Left lobe of liver (tissue), 2 donors: ENCODE results near the gene DIP2B. TPM values are rescaled to one million over a fixed set of nuclear protein-coding genes. Genes with fewer than 3 reads are reported as not detected.
"Not testable (repeated sequence)": the region's sequence is repeated elsewhere in the genome, so short reads cannot be mapped to it uniquely, and the experiment has no call there.

ENCODE experiments used
- ATAC-seq: fragments of 200-7000 bp; cut with Tn5 transposase; one replicate; pipeline ENCODE4 v1.9.1; 2020; ENCODE audit warnings: mild to moderate bottlenecking, moderate library complexity
- DNase-seq: peaks from one replicate; pipeline ENCODE4 v3.0.0-alpha.2; 2020; ENCODE audit warnings: low spot score
- total RNA-seq: library from RNA; stranded (reverse); gene quantifications from one replicate; pipeline ENCODE4 v1.2.1, GENCODE V29; 2021
- donor health status: DM: no; HTN: no; CAD: no; lungs with moderate emphysema.
- donor health status: DM: no; HTN: yes; CAD: no.

DIP2B gene
- total RNA-seq, 1 donor from 2014 or later = 13.2 TPM

DNA sequence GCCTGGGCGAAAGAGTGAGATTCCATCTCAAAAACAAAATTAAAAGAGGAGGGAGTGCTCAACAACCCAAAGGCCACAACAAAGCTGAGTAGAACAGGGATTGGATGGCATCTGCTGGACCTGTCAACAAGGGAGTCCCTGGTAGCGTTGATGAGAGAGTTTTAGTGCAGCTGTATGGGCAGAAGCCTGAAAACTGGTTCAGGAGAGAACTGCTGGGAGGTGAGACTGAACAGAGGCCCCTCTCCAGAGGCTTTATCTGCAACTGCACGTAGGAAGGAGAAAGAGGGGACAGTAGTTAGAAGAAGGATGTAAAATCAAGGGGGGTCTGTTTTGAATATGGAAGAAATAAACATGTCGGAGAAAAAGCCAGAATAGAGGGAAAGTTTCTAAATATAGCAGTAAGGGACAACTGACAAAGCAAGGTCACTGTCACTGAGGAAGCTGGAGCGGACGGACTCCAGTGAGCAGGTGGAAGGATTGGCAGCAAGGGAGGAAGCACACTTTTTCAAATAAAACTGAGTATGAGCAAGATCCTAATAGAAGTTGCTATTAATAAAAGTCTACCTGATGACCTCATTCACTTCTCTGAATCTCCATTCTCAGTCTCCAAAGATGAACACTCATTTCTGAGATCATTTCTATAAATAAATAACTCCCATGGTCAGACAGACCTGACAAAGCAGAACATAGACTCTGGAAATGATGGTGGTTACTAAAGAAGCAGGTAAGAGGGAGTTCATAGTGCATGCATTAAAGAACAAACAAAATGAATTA is 247.3 kb downstream of the DIP2B start:
- ATAC-seq (no peak), DNase-seq (no peak)

DNA sequence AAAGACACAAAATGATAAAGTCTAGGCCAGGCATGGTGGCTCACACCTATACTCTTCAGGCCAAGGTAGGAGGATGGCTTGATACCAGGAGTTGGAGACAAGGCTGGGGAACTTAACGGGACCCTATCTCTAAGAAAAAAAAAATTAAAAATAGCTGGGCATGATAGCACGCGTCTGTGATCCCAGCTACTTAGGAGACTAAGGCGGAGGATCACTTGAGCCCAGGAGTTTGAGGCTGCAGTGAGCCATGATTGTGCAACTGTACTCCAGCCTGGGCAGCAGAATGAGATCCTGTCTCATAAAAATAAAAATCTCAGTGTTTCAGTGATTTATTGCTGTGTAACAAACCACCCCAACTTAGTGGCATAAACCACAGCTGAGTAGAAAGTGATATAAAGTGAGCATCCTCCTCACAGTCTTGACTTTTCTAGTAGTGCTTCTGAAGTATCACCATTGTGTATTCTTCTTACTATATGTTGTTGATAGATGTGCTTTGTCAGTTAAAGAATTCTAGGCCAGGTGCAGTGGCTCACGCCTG is 248.5 kb downstream of the DIP2B start:
- DNase-seq = no peak
- ATAC-seq = no peak

GRCh38 chr12:50763639-50764285 is 259.0 kb downstream of the DIP2B start, which contains the start of gene ATF1:
Gene ATF1, plus strand, starts transcription at chr12:50764101. Its CDS starts 16,045 bp downstream, at chr12:50780146.
- ATAC-seq = peak; percentile 82

DNA sequence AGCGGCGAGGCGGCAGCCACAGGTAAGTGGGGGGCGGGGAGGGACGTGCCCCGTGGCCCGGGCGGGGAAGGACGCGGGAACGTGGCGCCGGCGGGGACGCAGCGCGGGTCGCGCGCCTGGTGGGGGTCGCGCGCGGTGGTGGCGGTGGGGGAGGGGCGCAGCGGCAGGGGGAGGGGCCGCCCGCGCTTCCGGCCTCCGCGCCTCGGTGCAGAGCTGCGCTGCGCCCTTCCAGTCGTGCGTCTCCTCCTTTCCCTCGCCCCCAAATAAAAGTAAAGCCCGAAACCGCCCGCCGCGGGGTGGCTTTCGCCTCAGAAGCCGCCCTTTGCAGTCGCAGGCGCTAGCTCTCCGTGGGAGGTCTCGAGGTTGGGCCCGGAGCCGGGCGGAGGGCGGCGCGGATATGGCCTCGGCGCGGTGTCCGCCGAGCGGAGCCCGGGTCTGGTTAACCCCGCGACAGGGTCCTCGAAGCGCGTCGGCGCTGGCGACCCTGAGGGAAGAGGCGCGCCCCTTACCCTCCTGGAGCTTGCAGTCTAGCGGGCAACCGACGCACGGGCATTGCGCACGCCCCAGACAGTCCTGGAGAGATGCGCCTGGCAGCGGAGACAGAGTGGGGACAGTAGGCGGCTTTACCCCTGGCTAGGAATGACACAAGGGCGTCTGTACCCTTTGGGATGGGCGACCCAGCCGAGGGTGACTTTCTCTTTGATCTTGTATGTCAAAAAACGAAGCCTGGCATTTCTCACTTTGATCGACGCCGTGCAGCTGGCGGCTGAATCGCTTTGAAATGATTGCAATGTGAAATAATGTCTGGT is 259.7 kb downstream of the DIP2B start:
- DNase-seq = peak; percentile 66
- ATAC-seq = peak; percentile 77

More at GRCh38 chr12:50763639-50764285, 259.0 kb downstream of the DIP2B start, which contains the start of gene ATF1:
- peak; percentile 94 for DNase-seq

DNA sequence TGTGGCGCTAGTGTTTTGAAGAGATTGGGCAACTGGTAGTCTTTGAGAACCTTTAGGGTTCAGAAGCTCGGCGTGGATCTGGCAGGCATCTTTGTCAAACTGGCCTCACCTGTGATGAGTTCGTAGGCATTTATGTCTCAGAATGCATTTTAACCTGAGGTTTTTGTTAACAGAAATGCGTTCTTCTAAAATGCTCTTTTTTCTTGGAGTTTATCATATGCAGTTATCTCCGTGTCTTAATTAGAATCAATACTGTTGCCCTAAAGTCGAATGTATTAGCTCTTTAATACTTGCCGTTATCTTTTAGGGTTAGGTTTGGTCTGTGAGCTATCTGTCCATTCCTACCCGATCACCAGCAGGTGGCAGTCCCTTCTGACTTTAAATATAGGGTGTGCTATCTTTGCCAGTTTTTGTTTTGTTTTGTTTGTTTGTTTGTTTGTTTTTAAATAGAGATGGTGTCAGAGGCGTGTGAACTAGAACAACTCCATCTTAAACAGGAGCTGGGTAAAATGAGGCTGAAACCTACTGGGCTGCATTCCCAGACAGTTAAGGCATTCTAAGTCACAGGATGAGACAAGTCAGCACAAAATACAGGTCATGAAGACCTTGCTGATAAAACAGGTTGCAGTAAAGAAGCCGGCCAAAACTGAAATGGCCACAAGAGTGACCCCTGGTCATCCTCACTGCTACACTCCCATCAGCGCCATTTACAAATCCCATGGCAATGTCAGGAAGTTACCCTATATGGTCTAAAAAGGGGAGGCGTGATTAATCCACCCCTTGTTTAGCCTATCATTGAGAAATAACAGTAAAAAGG is 260.5 kb downstream of the DIP2B start:
- ATAC-seq (peak; percentile 51), DNase-seq (no peak)

GRCh38 chr12:50768391-50768790 is 263.6 kb downstream of the DIP2B start:
- ATAC-seq (no peak), DNase-seq (no peak)

DNA sequence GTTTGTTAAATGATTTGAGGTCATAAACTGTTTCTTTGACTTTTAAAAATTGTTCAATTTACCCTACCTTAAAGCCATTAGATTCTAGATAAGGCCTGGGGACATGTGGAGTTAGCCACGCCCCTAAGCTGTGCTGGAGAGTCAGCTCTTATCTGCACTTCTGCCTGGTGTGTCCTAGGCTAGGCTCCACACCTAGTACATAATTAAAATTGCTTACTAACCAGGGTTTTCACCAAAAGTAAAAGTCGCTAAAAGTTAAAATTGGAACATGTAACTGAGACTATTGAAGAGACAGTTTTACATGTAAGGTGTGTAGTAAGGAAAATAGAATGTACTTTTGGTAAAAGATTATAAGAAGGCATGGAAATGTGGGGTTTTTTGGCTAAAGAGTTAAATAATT is 264.0 kb downstream of the DIP2B start:
- not testable (repeated sequence) for ATAC-seq, DNase-seq

DNA sequence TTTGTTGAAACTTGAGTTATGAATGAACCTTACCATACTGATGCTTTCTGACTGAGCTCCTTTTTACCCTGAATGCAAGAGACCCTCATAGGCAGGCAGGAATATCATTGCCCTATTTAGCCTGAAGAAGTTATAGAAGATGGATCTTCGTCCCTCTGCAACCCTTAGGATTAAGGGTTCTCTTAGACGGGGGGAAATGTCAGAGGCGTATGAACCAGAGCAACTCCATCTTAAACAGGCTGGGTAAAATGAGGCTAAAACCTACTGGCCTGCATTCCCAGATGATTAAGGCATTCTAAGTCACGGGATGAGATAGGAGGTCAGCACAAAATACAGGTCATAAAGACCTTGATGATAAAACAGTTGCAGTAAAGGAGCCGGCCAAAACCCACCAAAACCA is 266.6 kb downstream of the DIP2B start:
- no peak for ATAC-seq
- no peak for DNase-seq

GRCh38 chr12:50772470-50772869 is 267.7 kb downstream of the DIP2B start:
- DNase-seq (no peak), ATAC-seq (no peak)

DNA sequence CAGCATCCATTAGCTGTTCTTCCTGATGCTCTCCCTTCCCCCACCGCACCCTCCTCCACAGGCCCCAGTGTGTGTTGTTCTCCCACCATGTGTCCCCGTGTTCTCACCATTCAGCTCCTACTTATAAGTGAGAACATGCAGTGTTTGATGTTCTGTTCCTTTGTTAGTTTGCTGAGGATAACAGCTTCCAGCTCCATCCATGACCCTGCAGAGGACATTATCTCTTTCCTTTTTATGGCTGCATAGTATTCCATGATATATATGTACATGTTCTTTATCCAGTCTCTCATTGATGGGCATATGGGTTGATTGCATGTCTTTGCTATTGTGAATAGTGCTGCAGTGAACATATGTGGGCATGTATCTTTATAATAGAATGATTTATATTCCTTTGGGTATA is 268.1 kb downstream of the DIP2B start:
- ATAC-seq = no peak
- no peak for DNase-seq

DNA sequence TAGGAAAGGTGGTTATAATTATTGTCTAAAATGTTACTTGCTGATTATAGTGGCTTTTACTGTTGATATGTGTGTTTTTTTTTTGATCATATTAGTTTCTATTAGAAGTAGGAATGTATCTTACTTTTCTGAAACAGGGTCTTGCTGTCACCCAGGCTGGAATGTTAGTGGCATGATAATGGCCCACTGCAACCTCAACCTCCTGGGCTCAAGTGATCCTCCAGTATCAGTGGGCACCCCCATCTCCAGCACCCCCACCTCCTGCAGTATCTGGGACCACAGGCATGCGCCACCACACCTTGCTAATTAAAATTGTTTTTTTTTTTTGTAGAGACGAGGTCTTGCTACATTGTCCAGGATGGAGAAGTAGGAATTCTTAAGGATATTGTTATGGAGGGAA is 270.5 kb downstream of the DIP2B start:
- ATAC-seq = no peak
- no peak for DNase-seq

GRCh38 chr12:50776749-50777728 is 272.3 kb downstream of the DIP2B start:
- DNase-seq (no peak), ATAC-seq (no peak)

DNA sequence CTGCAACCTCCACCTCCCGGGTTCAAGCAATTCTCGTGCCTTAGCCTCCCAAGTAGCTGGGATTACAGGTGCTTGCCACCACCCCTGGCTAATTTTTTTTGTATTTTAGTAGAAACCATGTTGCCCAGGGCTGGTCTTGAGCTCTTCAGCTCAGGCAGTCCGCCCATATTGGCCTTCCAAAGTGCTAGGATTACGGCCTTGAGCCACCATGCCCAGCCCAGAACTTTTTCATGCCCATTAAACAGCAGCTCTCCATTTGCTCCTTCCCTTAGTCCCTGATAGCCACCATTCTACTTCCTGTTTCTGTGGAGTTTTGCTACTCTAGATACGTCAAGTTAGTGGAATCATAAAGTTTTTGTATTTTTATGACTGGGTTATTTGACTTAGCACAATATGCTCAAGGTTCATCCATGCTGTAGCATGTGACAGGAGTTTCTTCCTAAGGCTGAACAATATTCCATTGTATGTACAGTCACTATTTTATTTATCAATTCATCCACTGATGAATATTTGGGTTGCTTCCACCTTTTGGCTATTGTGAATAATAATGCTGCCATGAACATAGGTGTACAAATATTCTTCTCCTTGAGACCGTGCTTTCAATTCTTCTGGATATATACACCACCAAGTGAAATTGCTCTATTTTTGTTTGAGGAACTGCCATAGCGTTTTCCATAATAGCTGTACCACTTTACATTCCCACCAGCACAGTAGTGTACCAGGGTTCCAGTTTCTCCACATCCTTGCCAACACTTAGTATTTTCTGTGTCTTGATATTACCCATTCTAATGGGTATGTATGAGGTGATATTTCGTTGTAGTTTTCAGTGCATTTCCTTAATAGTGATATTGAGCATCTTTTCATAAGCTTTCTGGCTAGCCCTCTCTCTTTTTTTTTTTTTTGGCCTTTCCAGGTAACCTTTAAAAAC is 274.1 kb downstream of the DIP2B start:
- DNase-seq = no peak
- ATAC-seq = no peak

- no peak for ATAC-seq
Measured at GRCh38 chr12:50780013-50780412, 275.2 kb downstream of the DIP2B start.

DNA sequence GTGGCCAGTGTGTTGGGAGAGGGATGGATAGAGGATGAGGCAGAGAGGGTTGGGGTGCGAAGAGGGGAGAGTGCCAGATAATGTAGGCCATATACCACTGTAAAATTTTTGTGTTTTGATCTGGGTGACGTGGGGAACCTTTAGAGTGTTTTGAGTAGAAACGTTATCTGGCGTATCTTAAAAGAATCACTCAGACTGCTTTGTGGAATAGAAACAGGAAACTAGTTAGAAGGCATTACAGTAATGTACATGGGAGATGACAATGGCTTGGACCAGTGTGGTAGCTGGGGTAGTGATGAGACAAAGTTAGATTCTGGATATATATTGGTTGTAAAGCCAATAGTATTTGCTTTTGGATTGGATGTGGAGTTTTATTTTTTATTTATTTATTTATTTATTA is 279.7 kb downstream of the DIP2B start:
- no peak for ATAC-seq

More at GRCh38 chr12:50780013-50780412, 275.2 kb downstream of the DIP2B start:
- no peak for DNase-seq

GRCh38 chr12:50785406-50786001 is 280.7 kb downstream of the DIP2B start:
- ATAC-seq (no peak), DNase-seq (no peak)

More for the DNA sequence above, 279.7 kb downstream of the DIP2B start:
- DNase-seq = no peak

DNA sequence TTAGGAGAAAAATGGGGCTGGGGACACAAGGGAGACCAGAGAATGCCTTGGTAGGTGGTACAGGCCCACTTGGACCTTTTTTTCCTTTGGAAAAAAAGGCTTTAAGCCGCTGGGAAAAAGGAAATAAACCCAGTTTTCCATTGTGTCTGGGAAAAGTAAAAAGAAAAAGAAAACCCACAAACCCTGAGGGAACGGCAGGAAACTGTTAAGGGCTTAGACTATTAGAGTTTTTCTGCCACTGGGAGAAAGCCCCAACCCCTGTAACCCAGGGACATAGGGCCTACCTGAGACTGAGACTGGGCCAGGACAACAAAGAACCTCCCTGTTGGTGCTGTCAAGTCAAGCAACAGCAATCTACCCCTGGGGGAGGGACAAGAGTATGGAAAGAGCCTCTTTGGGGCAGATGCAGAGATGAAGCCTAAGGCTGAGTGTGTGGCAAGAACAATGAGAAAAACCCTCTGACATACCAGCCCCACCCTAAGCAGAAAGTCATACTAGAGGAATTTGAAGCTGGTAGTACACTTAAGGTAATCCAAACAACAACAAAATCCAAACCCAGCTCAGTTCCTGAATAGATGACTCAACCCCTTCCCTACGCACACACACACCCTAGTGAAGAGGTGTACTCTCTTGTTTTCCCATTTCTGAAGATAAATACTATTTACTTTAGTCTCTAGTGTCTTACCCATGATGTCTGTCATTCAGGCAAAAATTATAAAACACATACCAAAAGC is 281.9 kb downstream of the DIP2B start:
- DNase-seq = no peak
- no peak for ATAC-seq
